HEK293 (cell line): ENCODE measurements around the gene EXD3.

Source experiments
- CTCF ChIA-PET: fragments of 350-600 bp; formaldehyde crosslinking; extraction: SDS; loops from one replicate; lab custom pipeline; 2021; ENCODE audit warnings: antibody characterized with exemption; lab: Yijun Ruan, JAX
- POLR2A ChIA-PET: fragments of 300-600 bp; formaldehyde crosslinking; extraction: SDS; loops from one replicate; lab custom pipeline; 2020; ENCODE audit warnings: antibody characterized with exemption, inconsistent platforms; lab: Yijun Ruan, JAX
- H3K27ac ChIP-seq: fragments of 200-500 bp; sonication (Bioruptor generic); 2 replicates; pipeline ENCODE4 v1.5.1; 2014; ENCODE audit warnings: low read depth, low read length, control low read depth, inconsistent platforms; ENCODE audit errors: extremely low read depth
- H3K36me3 ChIP-seq, 2 experiments: fragments of 200-500 bp in 1 of 2; sonication (Bioruptor generic) in 1 of 2; 1 replicate in 1 of 2; 2 replicates in 1 of 2; pipeline ENCODE4 v1.5.1; 2014 to 2017; ENCODE audit warnings: inconsistent platforms in 2 of 2, low read length in 2 of 2; ENCODE audit not compliant: control insufficient read depth in 2 of 2, insufficient read depth in 1 of 2
- H3K4me1 ChIP-seq: fragments of 200-500 bp; sonication (Bioruptor generic); 2 replicates; pipeline ENCODE4 v1.5.1; 2014; ENCODE audit warnings: mild to moderate bottlenecking, low read length, inconsistent platforms; ENCODE audit not compliant: control insufficient read depth, insufficient read depth
- H3K4me3 ChIP-seq: 2 replicates; pipeline ENCODE4 v1.5.1; 2011; ENCODE audit warnings: low read depth, mild to moderate bottlenecking, control low read depth, low read length, moderate library complexity
- H3K9me3 ChIP-seq: fragments of 200-500 bp; sonication (Bioruptor generic); 2 replicates; pipeline ENCODE4 v1.5.1; 2014; ENCODE audit warnings: low read depth, low read length, inconsistent platforms; ENCODE audit not compliant: control insufficient read depth, insufficient read depth
- GLIS1 ChIP-seq: fragments of 450-650 bp; formaldehyde crosslinking; IDR thresholded peaks from 2 replicates; pipeline ENCODE4 v1.5.1; 2016; ENCODE audit warnings: missing biosample characterization, missing genetic modification characterization
- GLIS2 ChIP-seq: fragments of 450-650 bp; formaldehyde crosslinking; IDR thresholded peaks from 2 replicates; pipeline ENCODE4 v1.5.1; 2016; ENCODE audit warnings: missing biosample characterization, missing genetic modification characterization
- KLF1 ChIP-seq: fragments of 450-650 bp; formaldehyde crosslinking; IDR thresholded peaks from 2 replicates; pipeline ENCODE4 v1.5.1; 2016; ENCODE audit warnings: missing biosample characterization, missing genetic modification characterization
- KLF9 ChIP-seq: fragments of 450-650 bp; formaldehyde crosslinking; IDR thresholded peaks from 2 replicates; pipeline ENCODE4 v1.5.1; 2016; ENCODE audit warnings: missing biosample characterization, missing genetic modification characterization, low read depth
- MZF1 ChIP-seq: fragments of 450-650 bp; formaldehyde crosslinking; IDR thresholded peaks from 2 replicates; pipeline ENCODE4 v1.5.1; 2017; ENCODE audit warnings: missing biosample characterization, missing genetic modification characterization, borderline replicate concordance
- ZNF184 ChIP-seq: fragments of 450-650 bp; IDR thresholded peaks from 2 replicates; pipeline ENCODE4 v1.5.1; 2018; ENCODE audit warnings: missing biosample characterization, mild to moderate bottlenecking, missing genetic modification characterization
- ZNF544 ChIP-seq: fragments of 450-650 bp; formaldehyde crosslinking; IDR thresholded peaks from 2 replicates; pipeline ENCODE4 v1.5.0; 2017; ENCODE audit warnings: missing biosample characterization, missing genetic modification characterization
- ZNF600 ChIP-seq: fragments of 450-650 bp; formaldehyde crosslinking; IDR thresholded peaks from 2 replicates; pipeline ENCODE4 v1.5.1; 2016; ENCODE audit warnings: missing biosample characterization, missing genetic modification characterization
- TF ChIP-seq, protein P1 (sequence below): fragments of 450-650 bp; formaldehyde crosslinking; IDR thresholded peaks from 2 replicates; pipeline ENCODE4 v1.5.1; 2017; ENCODE audit warnings: missing biosample characterization, missing genetic modification characterization
- TF ChIP-seq, protein P2 (sequence below): fragments of 450-650 bp; formaldehyde crosslinking; IDR thresholded peaks from 2 replicates; pipeline ENCODE4 v1.5.1; 2016; ENCODE audit warnings: missing biosample characterization, missing genetic modification characterization

The EXD3 gene

DNA sequence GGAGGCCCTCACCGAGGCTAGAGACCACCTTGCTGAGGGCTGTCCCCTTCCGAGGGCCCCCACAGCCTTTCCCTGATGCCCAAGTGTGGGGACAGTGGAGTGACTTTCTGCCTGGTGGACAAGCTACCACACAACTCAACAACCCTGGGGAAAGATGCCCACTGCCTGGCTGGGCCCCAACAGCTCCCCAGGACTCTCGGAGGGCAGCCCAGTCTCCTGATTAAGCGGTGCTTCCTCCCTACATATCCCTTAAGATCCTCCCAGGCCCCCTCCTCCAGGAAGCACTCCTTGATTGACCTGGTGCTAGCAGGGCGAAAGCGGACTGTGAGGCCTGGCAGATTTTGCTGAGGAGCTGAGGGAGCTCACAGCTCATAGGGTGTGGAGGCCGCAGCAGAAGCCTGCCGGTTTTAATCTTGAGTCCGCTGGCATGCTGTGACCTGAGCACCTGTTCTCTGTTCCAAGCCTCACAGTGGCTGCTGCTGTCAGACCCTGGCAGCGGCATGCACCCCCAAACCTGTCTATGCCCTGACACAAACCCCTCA, 34.0 kb upstream of the EXD3 start:
- H3K4me3 ChIP-seq = no peak overlapping the region
- POLR2A ChIA-PET = interaction anchor here (0.7 to 1.2 kb wide), 2 partner anchors 216 to 464 kb away, joined by 3 to 4 read pairs; partner anchors contain the start of genes PAXX and TUBB4B
- no peaks in the 10 kb centered on the region for H3K9me3 ChIP-seq
- H3K4me1 ChIP-seq = peaks cover 6% of the 10 kb centered on the region
- peak overlapping the region; percentile 2; the same call in 1 of the 2 replicates for H3K27ac ChIP-seq
- TF ChIP-seq, protein P1, sequence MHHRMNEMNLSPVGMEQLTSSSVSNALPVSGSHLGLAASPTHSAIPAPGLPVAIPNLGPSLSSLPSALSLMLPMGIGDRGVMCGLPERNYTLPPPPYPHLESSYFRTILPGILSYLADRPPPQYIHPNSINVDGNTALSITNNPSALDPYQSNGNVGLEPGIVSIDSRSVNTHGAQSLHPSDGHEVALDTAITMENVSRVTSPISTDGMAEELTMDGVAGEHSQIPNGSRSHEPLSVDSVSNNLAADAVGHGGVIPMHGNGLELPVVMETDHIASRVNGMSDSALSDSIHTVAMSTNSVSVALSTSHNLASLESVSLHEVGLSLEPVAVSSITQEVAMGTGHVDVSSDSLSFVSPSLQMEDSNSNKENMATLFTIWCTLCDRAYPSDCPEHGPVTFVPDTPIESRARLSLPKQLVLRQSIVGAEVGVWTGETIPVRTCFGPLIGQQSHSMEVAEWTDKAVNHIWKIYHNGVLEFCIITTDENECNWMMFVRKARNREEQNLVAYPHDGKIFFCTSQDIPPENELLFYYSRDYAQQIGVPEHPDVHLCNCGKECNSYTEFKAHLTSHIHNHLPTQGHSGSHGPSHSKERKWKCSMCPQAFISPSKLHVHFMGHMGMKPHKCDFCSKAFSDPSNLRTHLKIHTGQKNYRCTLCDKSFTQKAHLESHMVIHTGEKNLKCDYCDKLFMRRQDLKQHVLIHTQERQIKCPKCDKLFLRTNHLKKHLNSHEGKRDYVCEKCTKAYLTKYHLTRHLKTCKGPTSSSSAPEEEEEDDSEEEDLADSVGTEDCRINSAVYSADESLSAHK (tag by site-specific recombination) = 0 out of 2 replicates have a peak, but pooled peaks have one; percentile 2
- TF ChIP-seq KLF9 (tag by site-specific recombination) = no peak
- no peak for TF ChIP-seq ZNF184
- CTCF ChIA-PET = interaction anchor here (0.6 to 1.8 kb wide), 6 partner anchors 12 to 509 kb away, joined by 3 to 14 read pairs (median 4); partner anchors contain the start of gene EXD3
- peaks cover 0 to 54% of the 10 kb centered on the region in 2 experiments; a peak in 1 of 3 replicates for H3K36me3 ChIP-seq

DNA sequence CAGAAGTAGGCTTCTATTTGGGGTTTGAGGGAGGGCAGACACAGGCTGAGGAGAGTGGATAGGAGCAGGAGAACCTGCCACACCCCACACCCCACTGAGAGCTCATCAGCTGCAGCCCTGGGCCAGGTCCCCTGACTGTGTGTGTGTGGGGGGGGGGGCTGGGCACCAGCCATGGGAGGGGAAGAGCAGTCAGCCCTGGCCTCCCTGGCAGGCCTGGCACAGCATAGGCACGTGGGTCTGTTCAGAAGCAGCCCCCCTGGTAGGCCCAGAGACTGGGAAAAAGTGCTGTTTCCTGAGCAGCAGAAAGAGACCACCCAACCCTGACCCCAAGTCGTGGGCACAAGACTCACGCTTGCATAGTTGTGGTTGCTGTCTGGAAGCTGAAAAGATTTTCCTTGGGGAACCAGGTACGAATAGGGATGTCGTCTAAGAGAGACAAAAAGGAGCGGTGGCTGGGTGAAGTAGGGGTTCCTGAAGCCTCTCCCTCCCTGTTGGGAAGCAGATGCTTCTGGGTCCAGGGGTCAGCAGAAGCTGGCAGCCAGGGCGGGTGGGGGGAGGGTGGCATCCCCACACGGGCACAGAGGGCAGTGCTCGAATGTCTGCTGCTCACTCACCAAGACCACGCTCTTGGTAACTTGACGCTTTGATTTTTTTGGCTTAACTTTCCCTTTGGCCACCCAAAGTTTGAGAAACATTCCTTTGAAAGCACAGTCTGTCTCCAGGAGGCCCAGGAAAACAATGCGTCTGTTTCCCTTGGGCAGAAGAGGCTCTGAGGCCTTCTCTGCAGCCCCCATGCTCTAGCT, 33.3 kb upstream of the EXD3 start:
- peaks cover 6% of the 10 kb centered on the region for H3K4me1 ChIP-seq
- peaks cover 0 to 54% of the 10 kb centered on the region in 2 experiments; a peak in 1 of 3 replicates for H3K36me3 ChIP-seq
- peak; percentile 40 for TF ChIP-seq GLIS1
- TF ChIP-seq, protein P1 (tag by site-specific recombination) = peak; percentile 86
- peak; percentile 33; the same call in 1 of the 2 replicates for TF ChIP-seq KLF1 (tag by site-specific recombination)
- TF ChIP-seq GLIS2 (tag by site-specific recombination) = 0 out of 2 replicates have a peak, but pooled peaks have one; percentile 8
- no peak for TF ChIP-seq ZNF600 (tag by site-specific recombination)
- TF ChIP-seq, protein P2, sequence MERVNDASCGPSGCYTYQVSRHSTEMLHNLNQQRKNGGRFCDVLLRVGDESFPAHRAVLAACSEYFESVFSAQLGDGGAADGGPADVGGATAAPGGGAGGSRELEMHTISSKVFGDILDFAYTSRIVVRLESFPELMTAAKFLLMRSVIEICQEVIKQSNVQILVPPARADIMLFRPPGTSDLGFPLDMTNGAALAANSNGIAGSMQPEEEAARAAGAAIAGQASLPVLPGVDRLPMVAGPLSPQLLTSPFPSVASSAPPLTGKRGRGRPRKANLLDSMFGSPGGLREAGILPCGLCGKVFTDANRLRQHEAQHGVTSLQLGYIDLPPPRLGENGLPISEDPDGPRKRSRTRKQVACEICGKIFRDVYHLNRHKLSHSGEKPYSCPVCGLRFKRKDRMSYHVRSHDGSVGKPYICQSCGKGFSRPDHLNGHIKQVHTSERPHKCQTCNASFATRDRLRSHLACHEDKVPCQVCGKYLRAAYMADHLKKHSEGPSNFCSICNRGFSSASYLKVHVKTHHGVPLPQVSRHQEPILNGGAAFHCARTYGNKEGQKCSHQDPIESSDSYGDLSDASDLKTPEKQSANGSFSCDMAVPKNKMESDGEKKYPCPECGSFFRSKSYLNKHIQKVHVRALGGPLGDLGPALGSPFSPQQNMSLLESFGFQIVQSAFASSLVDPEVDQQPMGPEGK (tag by site-specific recombination) = 0 out of 2 replicates have a peak, but pooled peaks have one; percentile 8
- no peak for TF ChIP-seq ZNF544 (tag by site-specific recombination)
- TF ChIP-seq MZF1 (tag by site-specific recombination) = no peak
- peak overlapping the region; percentile 2; the same call in 1 of the 2 replicates for H3K27ac ChIP-seq
- no peak overlapping the region for H3K4me3 ChIP-seq
- ChIA-PET CTCF (interaction anchor here (0.6 to 1.8 kb wide), 5 partner anchors 11 to 508 kb away, joined by 3 to 14 read pairs (median 4); partner anchors contain the start of gene EXD3), POLR2A (interaction anchor here (1.2 kb wide), 1 partner anchor 215 kb away, joined by 4 read pairs; the partner anchor contains the start of gene TUBB4B)
- H3K9me3 ChIP-seq = no peaks in the 10 kb centered on the region
